ENCODE data around the gene FOXP1. TPM values are rescaled to one million over a fixed set of nuclear protein-coding genes. Genes with fewer than 3 reads are reported as not detected.

The FOXP1 gene
- total and polyA plus RNA-seq, 2 donors: 26.1 to 42.3 TPM

- no peak overlapping the region for H3K4me3 ChIP-seq (ENCODE audit: low read length in 2 of 2)
- H3K27ac ChIP-seq (ENCODE audit: low read depth in 1 of 2, low read length in 1 of 2): peak overlapping the region; percentile 59 to 78
- no peak for DNase-seq (ENCODE audit: low read depth in 6 of 9, low spot score in 9 of 9)
- WGBS: 73% methylated on average over 17 of the region's 17 CpGs
- H3K4me1 ChIP-seq (ENCODE audit: control insufficient read depth in 2 of 2, insufficient read depth in 2 of 2, low read length in 2 of 2): peaks cover 22 to 36% of the 10 kb centered on the region in 2 donors
- no peaks in the 10 kb centered on the region for H3K36me3 ChIP-seq (ENCODE audit: control insufficient read depth in 2 of 2, insufficient read depth in 2 of 2, low read length in 1 of 2)
- H3K27me3 ChIP-seq (ENCODE audit: control insufficient read depth in 2 of 2, insufficient read depth in 1 of 2, low read length in 1 of 2): no peaks in the 10 kb centered on the region
- H3K9me3 ChIP-seq (ENCODE audit: control insufficient read depth in 2 of 2, insufficient read depth in 1 of 2, low read length in 1 of 2): no peaks in the 10 kb centered on the region
Observed at GRCh38 chr3:71428841-71429596, 154.5 kb downstream of the FOXP1 start.

- Histone ChIP-seq H3K4me1 (ENCODE audit: control insufficient read depth in 2 of 2, insufficient read depth in 2 of 2, low read length in 2 of 2) (peaks cover 15 to 29% of the 10 kb centered on the region in 2 donors), H3K9me3 (ENCODE audit: control insufficient read depth in 2 of 2, insufficient read depth in 1 of 2, low read length in 1 of 2) (no peaks in the 10 kb centered on the region), H3K27ac (ENCODE audit: low read depth in 1 of 2, low read length in 1 of 2) (no peak overlapping the region), H3K36me3 (ENCODE audit: control insufficient read depth in 2 of 2, insufficient read depth in 2 of 2, low read length in 1 of 2) (no peaks in the 10 kb centered on the region), H3K4me3 (ENCODE audit: low read length in 2 of 2) (no peak overlapping the region), H3K27me3 (ENCODE audit: control insufficient read depth in 2 of 2, insufficient read depth in 1 of 2, low read length in 1 of 2) (no peaks in the 10 kb centered on the region)
- 50% methylated on average over 2 of the region's 2 CpGs for WGBS
- DNase-seq (ENCODE audit: low read depth in 6 of 9, low spot score in 9 of 9): no peak
Observed at GRCh38 chr3:71425491-71426071, 157.9 kb downstream of the FOXP1 start.

- Histone ChIP-seq H3K27me3 (ENCODE audit: control insufficient read depth in 2 of 2, insufficient read depth in 1 of 2, low read length in 1 of 2) (no peaks in the 10 kb centered on the region), H3K27ac (ENCODE audit: low read depth in 1 of 2, low read length in 1 of 2) (peak overlapping the region in 1 of 2 donors; percentile 61), H3K9me3 (ENCODE audit: control insufficient read depth in 2 of 2, insufficient read depth in 1 of 2, low read length in 1 of 2) (no peaks in the 10 kb centered on the region), H3K4me1 (ENCODE audit: control insufficient read depth in 2 of 2, insufficient read depth in 2 of 2, low read length in 2 of 2) (peaks cover 15 to 25% of the 10 kb centered on the region in 2 donors), H3K4me3 (ENCODE audit: low read length in 2 of 2) (no peak overlapping the region), H3K36me3 (ENCODE audit: control insufficient read depth in 2 of 2, insufficient read depth in 2 of 2, low read length in 1 of 2) (no peaks in the 10 kb centered on the region)
- no peak for DNase-seq (ENCODE audit: low read depth in 6 of 9, low spot score in 9 of 9)
- whole genome bisulfite sequencing: 94% methylated on average over 12 of the region's 12 CpGs
Observed at GRCh38 chr3:71423151-71423906, 160.2 kb downstream of the FOXP1 start.

GRCh38 chr3:71421820-71422566, 161.5 kb downstream of the FOXP1 start:
- DNase-seq (ENCODE audit: low read depth in 6 of 9, low spot score in 9 of 9): peak in 1 of 9 donors; percentile 67
- 68% methylated on average over 12 of the region's 12 CpGs for WGBS
- Histone ChIP-seq H3K9me3 (ENCODE audit: control insufficient read depth in 2 of 2, insufficient read depth in 1 of 2, low read length in 1 of 2) (no peaks in the 10 kb centered on the region), H3K4me3 (ENCODE audit: low read length in 2 of 2) (no peak overlapping the region), H3K36me3 (ENCODE audit: control insufficient read depth in 2 of 2, insufficient read depth in 2 of 2, low read length in 1 of 2) (no peaks in the 10 kb centered on the region), H3K4me1 (ENCODE audit: control insufficient read depth in 2 of 2, insufficient read depth in 2 of 2, low read length in 2 of 2) (peaks cover 18 to 25% of the 10 kb centered on the region in 2 donors), H3K27me3 (ENCODE audit: control insufficient read depth in 2 of 2, insufficient read depth in 1 of 2, low read length in 1 of 2) (no peaks in the 10 kb centered on the region), H3K27ac (ENCODE audit: low read depth in 1 of 2, low read length in 1 of 2) (peak overlapping the region; percentile 48 to 55)

GRCh38 chr3:71421475-71421819, 162.1 kb downstream of the FOXP1 start:
- no peak overlapping the region for H3K4me3 ChIP-seq (ENCODE audit: low read length in 2 of 2)

GRCh38 chr3:71419369-71419768, 164.2 kb downstream of the FOXP1 start:
- Histone ChIP-seq H3K27ac (ENCODE audit: low read depth in 1 of 2, low read length in 1 of 2) (no peak overlapping the region), H3K4me3 (ENCODE audit: low read length in 2 of 2) (no peak overlapping the region), H3K4me1 (ENCODE audit: control insufficient read depth in 2 of 2, insufficient read depth in 2 of 2, low read length in 2 of 2) (peaks cover 27 to 34% of the 10 kb centered on the region in 2 donors), H3K9me3 (ENCODE audit: control insufficient read depth in 2 of 2, insufficient read depth in 1 of 2, low read length in 1 of 2) (no peaks in the 10 kb centered on the region), H3K36me3 (ENCODE audit: control insufficient read depth in 2 of 2, insufficient read depth in 2 of 2, low read length in 1 of 2) (no peaks in the 10 kb centered on the region), H3K27me3 (ENCODE audit: control insufficient read depth in 2 of 2, insufficient read depth in 1 of 2, low read length in 1 of 2) (no peaks in the 10 kb centered on the region)
- 87% methylated on average over 2 of the region's 2 CpGs for WGBS
- DNase-seq (ENCODE audit: low read depth in 6 of 9, low spot score in 9 of 9): no peak

More at GRCh38 chr3:71421475-71421819, 162.1 kb downstream of the FOXP1 start:
- H3K4me1 ChIP-seq (ENCODE audit: control insufficient read depth in 2 of 2, insufficient read depth in 2 of 2, low read length in 2 of 2): peaks cover 24 to 29% of the 10 kb centered on the region in 2 donors
- H3K27ac ChIP-seq (ENCODE audit: low read depth in 1 of 2, low read length in 1 of 2): peak overlapping the region in 1 of 2 donors; percentile 55
- 91% methylated on average over 4 of the region's 4 CpGs for WGBS
- H3K27me3 ChIP-seq (ENCODE audit: control insufficient read depth in 2 of 2, insufficient read depth in 1 of 2, low read length in 1 of 2): no peaks in the 10 kb centered on the region
- H3K9me3 ChIP-seq (ENCODE audit: control insufficient read depth in 2 of 2, insufficient read depth in 1 of 2, low read length in 1 of 2): no peaks in the 10 kb centered on the region
- no peaks in the 10 kb centered on the region for H3K36me3 ChIP-seq (ENCODE audit: control insufficient read depth in 2 of 2, insufficient read depth in 2 of 2, low read length in 1 of 2)
- DNase-seq (ENCODE audit: low read depth in 6 of 9, low spot score in 9 of 9): no peak

- H3K9me3 ChIP-seq (ENCODE audit: control insufficient read depth in 2 of 2, insufficient read depth in 1 of 2, low read length in 1 of 2): no peaks in the 10 kb centered on the region
- peaks cover 20 to 23% of the 10 kb centered on the region in 2 donors for H3K4me1 ChIP-seq (ENCODE audit: control insufficient read depth in 2 of 2, insufficient read depth in 2 of 2, low read length in 2 of 2)
- no peak for DNase-seq (ENCODE audit: low read depth in 6 of 9, low spot score in 9 of 9)
- H3K4me3 ChIP-seq (ENCODE audit: low read length in 2 of 2): no peak overlapping the region
- H3K27me3 ChIP-seq (ENCODE audit: control insufficient read depth in 2 of 2, insufficient read depth in 1 of 2, low read length in 1 of 2): no peaks in the 10 kb centered on the region
- 80% methylated on average over 6 of the region's 6 CpGs for WGBS
- H3K36me3 ChIP-seq (ENCODE audit: control insufficient read depth in 2 of 2, insufficient read depth in 2 of 2, low read length in 1 of 2): no peaks in the 10 kb centered on the region
- H3K27ac ChIP-seq (ENCODE audit: low read depth in 1 of 2, low read length in 1 of 2): no peak overlapping the region
Observed at GRCh38 chr3:71417791-71418190, 165.7 kb downstream of the FOXP1 start.

- H3K36me3 ChIP-seq (ENCODE audit: control insufficient read depth in 2 of 2, insufficient read depth in 2 of 2, low read length in 1 of 2): no peaks in the 10 kb centered on the region
- H3K27ac ChIP-seq (ENCODE audit: low read depth in 1 of 2, low read length in 1 of 2): no peak overlapping the region
- no peaks in the 10 kb centered on the region for H3K27me3 ChIP-seq (ENCODE audit: control insufficient read depth in 2 of 2, insufficient read depth in 1 of 2, low read length in 1 of 2)
- H3K4me3 ChIP-seq (ENCODE audit: low read length in 2 of 2): no peak overlapping the region
- H3K9me3 ChIP-seq (ENCODE audit: control insufficient read depth in 2 of 2, insufficient read depth in 1 of 2, low read length in 1 of 2): no peaks in the 10 kb centered on the region
- 92% methylated on average over 8 of the region's 8 CpGs for WGBS
- DNase-seq (ENCODE audit: low read depth in 6 of 9, low spot score in 9 of 9): no peak
- peaks cover 14% of the 10 kb centered on the region in 2 donors for H3K4me1 ChIP-seq (ENCODE audit: control insufficient read depth in 2 of 2, insufficient read depth in 2 of 2, low read length in 2 of 2)
Observed at GRCh38 chr3:71416876-71417275, 166.7 kb downstream of the FOXP1 start.
